ENCODE measurements around the gene CUL5.

The CUL5 gene

DNA sequence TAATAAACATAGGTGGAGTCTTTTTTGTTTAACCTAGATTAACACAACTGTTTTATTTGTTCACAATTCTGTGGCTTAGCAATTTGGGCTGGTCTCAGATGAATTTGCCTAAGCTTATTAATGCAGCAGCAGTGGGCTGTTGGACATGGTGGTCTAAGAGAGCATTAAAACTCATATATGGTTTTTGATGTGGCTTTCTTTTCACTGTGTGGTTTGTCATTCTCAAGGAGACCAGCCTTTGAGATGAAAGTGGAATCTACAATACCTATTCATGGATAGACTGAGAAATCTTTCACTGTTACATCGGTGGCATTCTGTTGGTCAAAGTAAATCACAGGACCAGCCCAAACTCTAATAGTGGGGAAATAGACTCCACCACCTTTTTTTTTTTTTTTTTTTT lies 39.6 kb downstream of the CUL5 start:
- H3K9ac ChIP-seq (ENCODE audit: low read length): no peak overlapping the region
- H3K36me3 ChIP-seq (ENCODE audit: low read length): peaks cover 14% of the 10 kb centered on the region; the same call in 1 of the 2 replicates
- H3K27me3 ChIP-seq (ENCODE audit: low read length): no peaks in the 10 kb centered on the region
- no peak overlapping the region for H3K27ac ChIP-seq (ENCODE audit: low read depth, low read length)
- no peaks in the 10 kb centered on the region for H3K9me2 ChIP-seq (replicated peaks; ENCODE audit: insufficient read depth, low read length)
- TF ChIP-seq EZH2phosphoT487 (conservative IDR thresholded peaks at IDR 0.05; ENCODE audit: low read length): no peak
- TF ChIP-seq, protein P1, sequence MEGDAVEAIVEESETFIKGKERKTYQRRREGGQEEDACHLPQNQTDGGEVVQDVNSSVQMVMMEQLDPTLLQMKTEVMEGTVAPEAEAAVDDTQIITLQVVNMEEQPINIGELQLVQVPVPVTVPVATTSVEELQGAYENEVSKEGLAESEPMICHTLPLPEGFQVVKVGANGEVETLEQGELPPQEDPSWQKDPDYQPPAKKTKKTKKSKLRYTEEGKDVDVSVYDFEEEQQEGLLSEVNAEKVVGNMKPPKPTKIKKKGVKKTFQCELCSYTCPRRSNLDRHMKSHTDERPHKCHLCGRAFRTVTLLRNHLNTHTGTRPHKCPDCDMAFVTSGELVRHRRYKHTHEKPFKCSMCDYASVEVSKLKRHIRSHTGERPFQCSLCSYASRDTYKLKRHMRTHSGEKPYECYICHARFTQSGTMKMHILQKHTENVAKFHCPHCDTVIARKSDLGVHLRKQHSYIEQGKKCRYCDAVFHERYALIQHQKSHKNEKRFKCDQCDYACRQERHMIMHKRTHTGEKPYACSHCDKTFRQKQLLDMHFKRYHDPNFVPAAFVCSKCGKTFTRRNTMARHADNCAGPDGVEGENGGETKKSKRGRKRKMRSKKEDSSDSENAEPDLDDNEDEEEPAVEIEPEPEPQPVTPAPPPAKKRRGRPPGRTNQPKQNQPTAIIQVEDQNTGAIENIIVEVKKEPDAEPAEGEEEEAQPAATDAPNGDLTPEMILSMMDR (IDR thresholded peaks at IDR 0.05; ENCODE audit: insufficient read depth, low read length, poor library complexity, severe bottlenecking): no peak
- H3F3A ChIP-seq (ENCODE audit: insufficient read depth): peaks cover 4% of the 10 kb centered on the region; the same call in 1 of the 2 replicates
- H3K4me2 ChIP-seq (ENCODE audit: low read depth, low read length, poor library complexity, severe bottlenecking): no peak overlapping the region
- 0 out of 2 replicates have a peak, but pooled peaks cover 11% of the 10 kb centered on the region for H3K79me2 ChIP-seq (ENCODE audit: insufficient read depth, low read length)
- no peak overlapping the region for H2AFZ ChIP-seq (ENCODE audit: low read depth, low read length, severe bottlenecking)
- no peaks in the 10 kb centered on the region for H3K9me3 ChIP-seq (ENCODE audit: insufficient read depth, low read length)
- H4K20me1 ChIP-seq (ENCODE audit: low read depth, low read length): no peaks in the 10 kb centered on the region
- no peak overlapping the region for H3K4me3 ChIP-seq (ENCODE audit: insufficient read depth, low read length, poor library complexity, severe bottlenecking)

DNA sequence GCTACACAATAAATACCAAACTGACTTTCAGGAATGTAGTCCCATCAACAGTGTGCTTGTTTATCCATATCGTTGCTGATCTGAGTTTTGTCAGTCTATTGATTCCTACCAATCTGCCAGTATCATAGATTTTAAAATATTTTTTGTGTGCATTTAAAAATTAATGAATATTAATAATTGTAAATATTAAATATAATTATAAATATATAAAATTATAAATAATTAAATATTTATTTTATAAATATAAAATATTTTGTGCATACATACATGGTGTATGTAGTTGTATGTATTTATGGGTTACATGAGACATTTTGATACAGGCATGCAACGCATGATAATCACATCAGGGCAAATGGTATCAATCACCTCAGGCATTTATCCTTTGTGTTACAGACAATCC lies 53.6 kb downstream of the CUL5 start:
- Histone ChIP-seq H3K79me2 (ENCODE audit: insufficient read depth, low read length) (no peaks in the 10 kb centered on the region), H2AFZ (ENCODE audit: low read depth, low read length, severe bottlenecking) (no peak overlapping the region), H3K4me2 (ENCODE audit: low read depth, low read length, poor library complexity, severe bottlenecking) (no peak overlapping the region), H4K20me1 (ENCODE audit: low read depth, low read length) (no peaks in the 10 kb centered on the region), H3K36me3 (ENCODE audit: low read length) (0 out of 2 replicates have a peak, but pooled peaks cover 2% of the 10 kb centered on the region), H3K4me3 (ENCODE audit: insufficient read depth, low read length, poor library complexity, severe bottlenecking) (no peak overlapping the region), H3K9ac (ENCODE audit: low read length) (no peak overlapping the region), H3K27me3 (ENCODE audit: low read length) (no peaks in the 10 kb centered on the region), H3K9me3 (ENCODE audit: insufficient read depth, low read length) (no peaks in the 10 kb centered on the region), H3F3A (ENCODE audit: insufficient read depth) (no peaks in the 10 kb centered on the region; the same call in 1 of the 2 replicates), H3K27ac (ENCODE audit: low read depth, low read length) (no peak overlapping the region), H3K9me2 (replicated peaks; ENCODE audit: insufficient read depth, low read length) (no peaks in the 10 kb centered on the region)
- TF ChIP-seq, protein P1 (IDR thresholded peaks at IDR 0.05; ENCODE audit: insufficient read depth, low read length, poor library complexity, severe bottlenecking): no peak

DNA sequence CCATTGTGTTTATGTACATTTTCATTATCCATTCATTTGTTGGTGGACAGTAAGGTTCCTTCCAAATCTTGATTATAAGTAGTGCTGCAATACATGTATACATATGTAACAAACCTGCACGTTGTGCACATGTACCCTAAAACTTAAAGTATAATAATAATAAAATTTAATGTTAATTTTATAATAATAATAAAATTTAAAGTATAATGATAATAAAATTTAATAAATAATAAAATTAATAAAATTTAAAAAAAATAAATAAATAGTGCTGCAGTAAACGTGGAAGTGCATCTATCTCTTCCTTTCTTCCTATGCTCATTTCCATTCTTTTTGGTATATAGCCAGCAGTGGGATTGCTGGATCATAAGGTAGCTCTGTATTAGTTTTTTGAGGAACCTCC lies 54.7 kb downstream of the CUL5 start:
- TF ChIP-seq, protein P1 (IDR thresholded peaks at IDR 0.05; ENCODE audit: insufficient read depth, low read length, poor library complexity, severe bottlenecking): no peak
- no peak for TF ChIP-seq EZH2phosphoT487 (conservative IDR thresholded peaks at IDR 0.05; ENCODE audit: low read length)
- no peak overlapping the region for H3K4me3 ChIP-seq (ENCODE audit: insufficient read depth, low read length, poor library complexity, severe bottlenecking)
- no peaks in the 10 kb centered on the region for H3K9me3 ChIP-seq (ENCODE audit: insufficient read depth, low read length)
- H3F3A ChIP-seq (ENCODE audit: insufficient read depth): no peaks in the 10 kb centered on the region; the same call in 1 of the 2 replicates
- H3K27ac ChIP-seq (ENCODE audit: low read depth, low read length): no peak overlapping the region
- no peak overlapping the region for H3K4me2 ChIP-seq (ENCODE audit: low read depth, low read length, poor library complexity, severe bottlenecking)
- H3K9me2 ChIP-seq (replicated peaks; ENCODE audit: insufficient read depth, low read length): no peaks in the 10 kb centered on the region
- no peak overlapping the region for H3K9ac ChIP-seq (ENCODE audit: low read length)
- H3K79me2 ChIP-seq (ENCODE audit: insufficient read depth, low read length): no peaks in the 10 kb centered on the region
- no peaks in the 10 kb centered on the region for H4K20me1 ChIP-seq (ENCODE audit: low read depth, low read length)
- H3K27me3 ChIP-seq (ENCODE audit: low read length): no peaks in the 10 kb centered on the region
- H2AFZ ChIP-seq (ENCODE audit: low read depth, low read length, severe bottlenecking): no peak overlapping the region
- H3K36me3 ChIP-seq (ENCODE audit: low read length): 0 out of 2 replicates have a peak, but pooled peaks cover 2% of the 10 kb centered on the region
